NCI-H2081 (cell line): ENCODE measurements around the gene NMT1.
A peak's percentile ranks its signal among the peaks of the same experiment; 100 is the strongest.

Experiments used
- DNase-seq, 2 experiments: peaks; one replicate each; lab custom pipeline; 2025; lab: John Stamatoyannopoulos, UW

NMT1 gene

DNA sequence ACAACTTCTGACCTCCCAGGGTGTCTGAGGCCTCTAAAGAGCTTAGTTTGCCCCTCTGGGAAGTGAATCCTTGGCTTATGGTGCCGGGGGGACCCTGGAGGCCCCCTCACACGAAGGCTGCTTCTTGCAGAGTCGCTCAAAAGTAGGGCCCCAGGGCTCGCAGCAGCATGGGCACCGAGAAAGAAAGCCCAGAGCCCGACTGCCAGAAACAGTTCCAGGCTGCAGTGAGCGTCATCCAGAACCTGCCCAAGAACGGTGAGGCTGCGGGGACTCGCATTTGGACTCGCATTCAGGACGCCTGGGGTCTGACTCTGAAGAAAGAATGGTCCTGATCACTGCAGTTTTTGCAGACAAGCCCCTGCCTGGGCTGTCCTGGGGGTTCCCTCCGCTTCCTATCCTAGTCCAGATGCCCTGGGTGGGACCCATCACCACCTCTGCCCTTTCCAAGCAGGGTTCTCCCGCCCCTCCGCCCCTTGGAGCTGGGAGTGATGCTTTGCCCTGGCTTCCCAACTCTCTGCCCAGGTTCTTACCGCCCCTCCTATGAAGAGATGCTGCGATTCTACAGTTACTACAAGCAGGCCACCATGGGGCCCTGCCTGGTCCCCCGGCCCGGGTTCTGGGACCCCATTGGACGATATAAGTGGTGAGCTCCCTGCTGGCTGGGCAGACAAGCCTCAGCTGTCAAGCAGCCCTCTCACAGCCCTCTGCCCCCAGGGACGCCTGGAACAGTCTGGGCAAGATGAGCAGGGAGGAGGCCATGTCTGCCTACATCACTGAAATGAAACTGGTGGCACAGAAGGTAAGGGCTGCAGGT, 75.1 kb downstream of the NMT1 start:
- no peak for DNase-seq

DNA sequence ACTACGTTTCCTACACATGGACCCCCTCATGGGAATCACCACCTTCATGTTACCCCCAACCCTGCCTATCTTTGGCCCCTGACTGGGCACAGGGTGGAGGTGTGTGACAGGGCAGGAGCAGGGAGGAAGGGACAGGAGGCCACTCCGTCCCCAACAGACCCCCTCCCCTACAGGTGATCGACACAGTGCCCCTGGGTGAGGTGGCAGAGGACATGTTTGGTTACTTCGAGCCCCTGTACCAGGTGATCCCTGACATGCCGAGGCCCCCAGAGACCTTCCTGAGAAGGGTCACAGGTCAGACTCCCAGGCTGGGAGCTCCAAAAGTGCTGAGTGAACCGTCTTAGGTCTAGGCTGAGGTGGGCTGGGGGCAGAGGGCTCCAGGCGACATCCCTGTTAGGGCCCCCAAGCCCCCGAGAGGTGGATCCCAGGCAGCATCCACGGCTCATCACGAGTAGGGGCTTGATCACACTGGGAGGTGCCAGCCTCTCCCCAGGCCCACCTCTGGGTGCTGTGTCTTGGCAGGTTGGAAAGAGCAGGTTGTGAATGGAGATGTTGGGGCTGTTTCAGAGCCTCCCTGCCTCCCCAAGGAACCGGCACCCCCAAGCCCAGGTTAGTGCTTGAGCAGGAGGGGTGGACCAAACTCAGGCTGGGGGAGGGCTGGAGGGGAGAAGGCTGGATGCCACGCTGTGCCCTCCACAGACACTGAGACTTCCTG, 75.9 kb downstream of the NMT1 start:
- no peak for DNase-seq

DNA sequence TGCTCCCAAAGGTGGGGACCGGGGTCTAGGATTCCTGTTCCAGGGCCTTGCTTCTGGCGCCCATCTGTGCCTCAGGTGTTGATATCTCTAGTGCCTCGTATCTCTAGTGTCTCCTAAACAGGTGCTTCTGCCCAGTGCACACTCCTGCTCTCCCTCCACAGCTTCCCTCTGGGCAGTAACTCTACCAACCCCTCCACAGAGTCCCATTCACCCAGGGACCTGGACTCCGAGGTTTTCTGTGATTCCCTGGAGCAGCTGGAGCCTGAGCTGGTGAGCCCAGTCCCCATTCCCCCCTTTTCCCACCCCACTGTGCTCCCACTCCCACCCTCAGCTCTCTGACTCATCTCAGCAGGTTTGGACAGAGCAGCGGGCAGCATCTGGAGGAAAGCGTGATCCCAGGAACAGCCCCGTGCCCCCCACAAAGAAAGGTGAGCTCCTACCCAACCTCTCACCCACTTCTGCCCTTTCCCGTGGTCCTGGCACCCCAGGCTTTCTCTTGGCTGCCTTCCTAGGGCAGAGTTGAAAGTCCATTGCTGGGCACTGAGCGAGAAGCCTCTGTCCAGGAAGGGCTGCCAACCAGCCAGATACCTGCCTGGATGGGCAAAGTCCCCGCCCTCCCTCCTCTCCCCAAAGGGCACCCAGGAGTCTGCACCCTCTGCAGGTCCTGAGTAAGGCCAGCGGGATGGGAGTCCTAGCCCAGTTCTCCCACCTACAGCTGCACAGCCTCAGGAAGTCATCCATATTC, 76.6 kb downstream of the NMT1 start:
- DNase-seq: no peak

DNA sequence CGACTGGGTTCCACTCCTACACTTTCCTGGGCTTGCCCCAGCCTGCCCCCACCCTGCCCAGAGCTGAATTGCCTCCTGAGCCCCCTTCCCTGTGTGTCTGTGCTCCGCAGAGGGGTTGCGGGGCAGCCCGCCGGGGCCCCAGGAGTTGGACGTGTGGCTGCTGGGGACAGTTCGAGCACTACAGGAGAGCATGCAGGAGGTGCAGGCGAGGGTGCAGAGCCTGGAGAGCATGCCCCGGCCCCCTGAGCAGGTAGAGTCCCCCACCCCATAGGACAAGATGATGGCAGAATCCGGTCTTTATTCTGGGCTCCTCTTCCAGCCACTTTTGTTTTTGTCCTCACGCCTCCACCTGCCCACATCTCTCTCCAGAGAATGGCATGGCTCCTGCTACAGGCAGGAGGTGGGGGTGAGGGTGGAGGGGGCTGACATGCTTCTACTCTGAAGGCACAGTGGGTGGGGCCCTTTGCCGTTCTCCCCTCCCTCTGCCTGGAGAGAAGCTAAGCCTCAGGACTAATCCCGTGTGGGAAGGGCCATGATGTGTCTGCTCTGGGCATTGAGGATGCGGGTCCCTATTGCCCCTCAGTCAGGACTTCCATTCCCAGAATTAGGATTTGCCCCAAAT, 77.9 kb downstream of the NMT1 start:
- no peak for DNase-seq

DNA sequence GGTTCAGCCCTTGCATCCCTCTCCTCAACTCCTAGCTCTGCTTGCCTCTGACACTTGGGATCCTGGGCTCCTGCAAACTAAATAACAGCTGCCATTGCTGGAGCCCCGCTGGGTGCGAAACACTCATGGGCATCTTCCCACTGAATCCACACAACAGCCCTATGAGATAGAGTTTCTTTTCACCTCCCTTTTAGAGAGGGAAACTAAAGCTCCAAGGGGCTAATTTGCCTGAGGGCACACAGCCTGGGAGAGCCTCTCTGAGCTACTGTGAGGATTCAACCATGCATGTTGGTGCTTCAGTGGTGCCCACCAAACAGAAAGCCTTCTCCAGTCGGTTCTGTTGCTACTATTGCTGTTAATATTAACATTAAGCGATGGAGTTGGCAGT, 78.4 kb downstream of the NMT1 start:
- no peak for DNase-seq

DNA sequence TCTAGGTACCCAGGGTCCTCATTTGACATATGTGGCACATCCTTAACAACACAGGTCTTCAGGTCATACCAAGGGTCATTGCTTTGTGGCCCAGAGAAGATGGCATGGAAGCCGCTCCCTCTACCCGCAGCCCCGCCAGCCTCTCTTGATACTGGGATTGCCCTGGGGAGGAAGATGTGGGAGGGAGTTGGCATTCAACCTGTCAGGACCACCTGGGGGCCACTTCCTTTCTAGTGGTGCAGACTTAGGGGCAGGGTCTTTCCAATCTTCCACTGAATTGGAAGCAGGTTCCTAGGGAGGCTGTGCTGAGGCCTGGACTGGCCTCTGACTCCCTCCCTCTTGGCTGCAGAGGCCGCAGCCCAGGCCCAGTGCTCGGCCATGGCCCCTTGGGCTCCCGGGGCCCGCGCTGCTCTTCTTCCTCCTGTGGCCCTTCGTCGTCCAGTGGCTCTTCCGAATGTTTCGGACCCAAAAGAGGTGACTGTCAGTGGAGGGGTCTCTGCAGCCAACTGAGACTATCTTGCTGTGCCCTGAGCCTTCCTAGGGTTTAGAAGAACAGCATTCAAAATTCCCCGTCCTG, 82.1 kb downstream of the NMT1 start:
- DNase-seq: no peak

DNA sequence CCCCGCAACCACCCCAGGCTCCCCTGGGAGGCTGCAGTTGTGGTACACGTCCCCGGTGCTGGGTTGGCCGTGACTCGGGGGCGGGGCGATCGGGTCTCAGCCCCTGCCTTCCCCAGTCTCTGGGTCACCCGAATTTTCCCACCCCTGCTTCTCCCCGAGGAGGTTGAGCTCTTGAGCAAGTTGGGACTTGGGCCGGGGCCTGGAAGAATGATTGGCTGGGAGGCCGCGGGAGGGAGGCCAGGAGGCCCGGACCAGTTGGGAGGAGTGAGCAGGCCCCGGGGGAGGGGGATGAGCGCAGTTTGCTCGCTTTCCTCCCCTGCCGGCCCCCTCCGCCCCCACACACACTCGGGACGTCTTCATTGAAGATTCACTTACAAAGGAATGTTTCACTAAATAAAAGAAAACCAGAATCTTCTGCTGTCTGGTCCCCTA, 82.7 kb downstream of the NMT1 start:
- DNase-seq: no peak

DNA sequence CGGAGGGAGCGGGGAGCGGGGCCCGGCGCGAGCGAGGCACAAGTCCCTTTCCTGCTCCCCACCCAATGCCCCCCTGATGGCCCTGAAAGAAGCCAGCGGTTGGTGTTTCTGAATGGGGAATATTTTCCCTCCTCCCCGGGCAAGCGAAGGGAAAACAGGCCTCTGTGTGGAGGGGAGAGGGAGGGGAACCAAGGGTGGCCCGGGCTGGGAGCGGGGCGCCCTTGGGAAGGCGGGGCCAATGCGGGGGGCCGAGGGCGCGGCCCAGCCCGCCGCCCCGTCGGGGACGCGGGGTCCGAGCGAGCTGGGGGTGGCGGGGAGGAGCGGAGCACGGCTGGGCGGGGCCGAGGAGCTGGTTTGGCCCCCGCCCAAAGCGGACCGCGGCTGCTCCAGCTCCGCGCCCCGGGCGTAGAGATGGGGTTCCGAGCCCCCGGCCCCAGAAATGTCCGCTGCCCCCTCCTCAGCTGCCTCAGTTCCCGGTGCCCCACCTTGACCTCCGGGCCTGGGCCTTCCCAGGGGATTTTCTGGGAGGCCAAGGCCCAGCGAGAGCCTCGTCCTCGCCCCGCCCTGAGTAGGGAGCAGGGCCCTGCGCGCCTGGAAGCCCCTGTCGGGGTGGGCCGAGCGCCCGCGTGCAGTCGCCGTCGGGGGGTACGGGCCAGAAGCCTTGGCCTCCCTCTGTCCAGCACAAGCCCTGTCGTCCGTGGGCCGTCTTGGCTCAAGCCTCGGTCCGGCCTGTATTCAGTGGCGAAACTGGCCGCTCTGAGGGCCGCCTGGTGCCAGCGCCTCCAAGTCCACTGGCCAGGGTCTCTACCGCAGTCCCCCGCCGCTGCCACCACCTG, 83.3 kb downstream of the NMT1 start:
- no peak for DNase-seq

DNA sequence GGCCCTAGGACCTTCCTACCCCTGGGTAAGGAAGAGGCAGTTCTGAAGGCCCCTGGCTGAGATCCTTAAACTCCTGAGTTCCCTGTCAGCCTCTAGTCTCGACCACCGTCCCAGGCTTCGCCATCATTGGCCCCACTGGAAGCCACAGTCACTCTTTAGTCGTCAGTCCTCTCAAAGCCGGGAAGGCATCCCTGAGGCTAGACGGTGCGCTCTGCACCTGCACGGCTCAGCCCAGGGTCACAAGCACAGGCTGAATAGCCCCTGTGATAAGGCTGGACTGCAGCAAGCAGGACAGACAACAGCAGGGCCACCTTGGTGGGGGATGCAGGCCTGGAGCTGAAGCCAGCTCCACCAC, 83.9 kb downstream of the NMT1 start:
- no peak for DNase-seq

DNA sequence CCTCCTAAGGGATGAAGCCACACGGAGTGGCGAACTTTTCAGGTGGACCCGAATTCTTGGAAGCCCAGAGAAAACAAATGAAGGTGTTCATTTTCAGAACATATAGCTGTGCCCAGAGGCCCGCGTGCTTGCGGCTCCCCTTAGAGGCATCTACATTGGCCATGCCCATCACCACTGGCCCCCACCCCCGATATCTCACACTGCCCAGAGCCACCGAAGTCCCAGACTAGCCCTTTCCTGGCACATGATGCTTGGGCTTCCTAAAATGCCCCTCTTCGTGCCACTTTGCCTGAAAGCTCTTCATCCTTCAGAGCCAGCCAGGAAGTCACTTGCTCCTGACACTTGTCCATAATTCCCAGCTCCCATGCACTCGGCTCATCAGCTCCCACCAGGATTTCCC, 85.0 kb downstream of the NMT1 start:
- no peak for DNase-seq

DNA sequence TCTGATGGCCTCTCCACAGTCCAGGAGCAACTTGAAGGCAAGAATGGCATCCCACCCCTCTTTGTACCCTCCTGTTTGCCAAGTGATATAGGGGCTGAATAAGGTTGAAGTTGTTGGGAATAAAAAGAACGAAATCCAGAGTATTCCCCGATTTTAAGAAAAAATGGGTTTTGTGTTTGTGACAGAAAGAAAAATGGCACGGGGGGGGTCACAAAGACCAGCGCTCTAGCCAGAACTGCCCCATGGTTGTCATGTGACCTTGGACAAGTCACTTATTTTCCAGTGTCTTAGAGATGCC, 85.4 kb downstream of the NMT1 start:
- no peak for DNase-seq

DNA sequence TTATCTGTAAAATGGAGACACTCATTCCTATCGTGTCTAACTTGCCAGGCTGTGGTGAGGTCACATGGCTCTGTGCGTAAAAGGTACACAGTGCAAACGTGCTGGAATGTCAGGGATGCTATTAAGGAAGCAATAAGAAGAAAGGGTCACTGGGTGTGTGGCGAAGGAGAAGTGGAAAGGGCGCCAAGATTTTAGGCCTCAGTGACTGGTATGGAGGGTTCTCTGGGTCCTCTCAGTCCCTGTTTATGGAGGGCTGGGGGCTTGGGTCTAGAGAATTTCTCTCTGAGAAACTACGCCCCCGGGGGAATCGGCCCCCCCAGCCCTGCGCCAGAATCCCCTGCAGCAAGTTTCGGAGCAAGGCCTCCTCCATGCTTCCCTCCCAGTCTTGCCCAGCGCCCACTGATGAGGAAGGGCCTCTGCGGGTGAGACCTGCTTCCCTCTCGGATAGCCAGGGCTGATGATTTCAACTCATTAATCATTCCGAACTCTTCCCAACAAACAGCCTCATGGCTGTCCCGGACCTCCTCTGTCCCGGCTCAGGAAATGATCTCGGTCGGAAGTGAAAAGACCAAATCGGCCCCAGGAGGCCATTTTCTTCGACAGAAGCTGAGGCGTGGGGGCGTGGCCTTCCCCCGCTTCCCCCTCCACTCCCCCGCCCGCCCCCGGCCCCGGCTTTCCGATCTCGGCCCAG, 85.9 kb downstream of the NMT1 start:
- peak; percentile 78 to 84 for DNase-seq

DNA sequence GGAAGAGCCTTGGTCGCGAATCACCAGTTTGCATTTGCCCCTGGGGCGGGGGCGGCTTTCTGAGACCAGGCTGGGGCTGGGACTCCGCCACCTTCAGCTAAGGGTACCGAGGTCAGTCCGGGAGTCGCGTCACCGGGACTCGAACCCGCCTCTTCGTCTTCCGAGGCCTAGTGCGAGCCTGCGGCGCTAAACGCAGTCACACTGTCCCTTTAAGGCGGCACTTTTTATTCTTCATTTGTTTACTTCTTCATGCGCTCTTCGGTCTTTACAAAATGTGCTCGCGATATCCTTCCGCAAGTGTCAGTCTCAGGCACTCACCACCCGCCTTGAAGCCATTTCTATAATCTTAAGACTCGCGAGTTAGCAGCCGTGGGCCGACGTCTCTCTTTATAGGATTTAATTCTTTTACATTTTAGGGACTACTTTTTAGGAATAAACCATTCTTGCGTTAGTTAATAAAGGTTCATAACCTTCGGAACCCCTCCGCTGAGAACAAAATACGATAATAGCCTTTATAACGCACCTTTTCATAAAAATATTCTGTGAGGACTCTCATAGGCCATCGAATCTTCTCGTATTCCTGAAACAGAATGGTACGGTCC, 86.6 kb downstream of the NMT1 start:
- peak; percentile 90 to 96 for DNase-seq

DNA sequence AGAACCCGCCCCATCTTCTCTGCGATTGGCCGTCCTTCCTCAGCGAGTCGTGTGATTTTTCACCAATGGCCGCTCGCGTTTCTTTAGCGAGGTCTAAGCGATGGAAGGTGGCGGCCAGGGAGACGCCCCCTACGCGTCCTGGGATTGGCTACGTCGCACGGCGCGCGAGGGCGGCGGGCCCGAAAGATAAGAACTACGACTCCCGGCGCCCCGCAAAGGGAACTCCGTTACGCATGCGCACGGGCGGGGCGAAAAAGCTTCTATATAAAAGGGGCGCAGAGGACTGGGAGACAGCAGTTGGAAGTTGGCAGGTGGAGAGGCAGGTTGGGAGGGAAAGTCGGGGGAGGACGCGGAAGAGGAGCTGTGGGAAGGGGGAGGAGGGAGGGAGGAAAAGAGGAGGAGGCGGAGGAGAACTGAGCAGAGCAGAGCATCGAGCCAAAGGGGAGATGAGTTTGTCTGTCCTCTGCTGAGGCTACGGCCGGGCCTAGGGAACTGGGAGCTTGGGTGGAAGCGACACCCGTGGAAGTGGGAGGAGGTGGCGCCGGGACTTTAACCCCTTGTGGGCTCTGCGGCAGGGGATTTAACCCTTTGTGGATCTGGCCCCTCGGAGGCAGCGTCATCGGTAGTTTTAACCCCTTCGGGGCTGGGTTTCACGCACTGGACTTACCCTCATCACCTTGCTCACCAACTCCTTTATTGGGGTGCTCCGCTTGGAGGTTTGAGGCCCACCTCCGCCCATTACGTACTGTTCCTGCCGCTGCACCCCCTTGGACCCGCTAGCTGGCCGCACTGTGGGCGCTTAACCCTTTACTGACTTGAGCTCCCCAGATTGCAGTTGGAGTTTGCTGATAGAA, 87.3 kb downstream of the NMT1 start, which contains the start of gene HEXIM1:
Gene HEXIM1 (plus strand): TSS at position 293 of the 854 bp plus-strand sequence. CDS start 716 bp downstream, outside the sequence.
- peak; percentile 100 for DNase-seq

DNA sequence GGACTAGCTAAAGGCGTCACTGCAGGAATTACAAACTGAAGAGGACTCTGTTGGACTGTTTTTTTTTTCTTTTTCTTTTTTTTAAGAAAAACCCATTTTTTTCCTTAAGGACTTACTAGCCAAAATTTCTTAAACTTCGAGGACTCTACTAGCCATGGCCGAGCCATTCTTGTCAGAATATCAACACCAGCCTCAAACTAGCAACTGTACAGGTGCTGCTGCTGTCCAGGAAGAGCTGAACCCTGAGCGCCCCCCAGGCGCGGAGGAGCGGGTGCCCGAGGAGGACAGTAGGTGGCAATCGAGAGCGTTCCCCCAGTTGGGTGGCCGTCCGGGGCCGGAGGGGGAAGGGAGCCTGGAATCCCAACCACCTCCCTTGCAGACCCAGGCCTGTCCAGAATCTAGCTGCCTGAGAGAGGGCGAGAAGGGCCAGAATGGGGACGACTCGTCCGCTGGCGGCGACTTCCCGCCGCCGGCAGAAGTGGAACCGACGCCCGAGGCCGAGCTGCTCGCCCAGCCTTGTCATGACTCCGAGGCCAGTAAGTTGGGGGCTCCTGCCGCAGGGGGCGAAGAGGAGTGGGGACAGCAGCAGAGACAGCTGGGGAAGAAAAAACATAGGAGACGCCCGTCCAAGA, 88.0 kb downstream of the NMT1 start:
- DNase-seq: peak; percentile 61 to 76

DNA sequence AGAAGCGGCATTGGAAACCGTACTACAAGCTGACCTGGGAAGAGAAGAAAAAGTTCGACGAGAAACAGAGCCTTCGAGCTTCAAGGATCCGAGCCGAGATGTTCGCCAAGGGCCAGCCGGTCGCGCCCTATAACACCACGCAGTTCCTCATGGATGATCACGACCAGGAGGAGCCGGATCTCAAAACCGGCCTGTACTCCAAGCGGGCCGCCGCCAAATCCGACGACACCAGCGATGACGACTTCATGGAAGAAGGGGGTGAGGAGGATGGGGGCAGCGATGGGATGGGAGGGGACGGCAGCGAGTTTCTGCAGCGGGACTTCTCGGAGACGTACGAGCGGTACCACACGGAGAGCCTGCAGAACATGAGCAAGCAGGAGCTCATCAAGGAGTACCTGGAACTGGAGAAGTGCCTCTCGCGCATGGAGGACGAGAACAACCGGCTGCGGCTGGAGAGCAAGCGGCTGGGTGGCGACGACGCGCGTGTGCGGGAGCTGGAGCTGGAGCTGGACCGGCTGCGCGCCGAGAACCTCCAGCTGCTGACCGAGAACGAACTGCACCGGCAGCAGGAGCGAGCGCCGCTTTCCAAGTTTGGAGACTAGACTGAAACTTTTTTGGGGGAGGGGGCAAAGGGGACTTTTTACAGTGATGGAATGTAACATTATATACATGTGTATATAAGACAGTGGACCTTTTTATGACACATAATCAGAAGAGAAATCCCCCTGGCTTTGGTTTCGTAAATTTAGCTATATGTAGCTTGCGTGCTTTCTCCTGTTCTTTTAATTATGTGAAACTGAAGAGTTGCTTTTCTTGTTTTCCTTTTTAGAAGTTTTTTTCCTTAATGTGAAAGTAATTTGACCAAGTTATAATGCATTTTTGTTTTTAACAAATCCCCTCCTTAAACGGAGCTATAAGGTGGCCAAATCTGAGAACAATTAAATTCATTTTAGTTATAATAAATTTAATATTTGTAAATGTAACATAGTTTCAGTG, 88.8 kb downstream of the NMT1 start:
- peak; percentile 14 to 57 for DNase-seq
